VCaP (cell line): ENCODE data around the gene F8.
"Not testable (repeated sequence)": the region's sequence is repeated elsewhere in the genome, so short reads cannot be mapped to it uniquely, and the experiment has no call there.

Experiments
- H3K27ac ChIP-seq: fragments of 450-650 bp; 2 replicates; pipeline ENCODE4 v1.5.1; 2017
- TF ChIP-seq, protein P1 (sequence below): fragments of 450-650 bp; conservative IDR thresholded peaks from 2 replicates; pipeline ENCODE4 v1.5.1; 2017; ENCODE audit warnings: mild to moderate bottlenecking, moderate library complexity

F8 gene

DNA sequence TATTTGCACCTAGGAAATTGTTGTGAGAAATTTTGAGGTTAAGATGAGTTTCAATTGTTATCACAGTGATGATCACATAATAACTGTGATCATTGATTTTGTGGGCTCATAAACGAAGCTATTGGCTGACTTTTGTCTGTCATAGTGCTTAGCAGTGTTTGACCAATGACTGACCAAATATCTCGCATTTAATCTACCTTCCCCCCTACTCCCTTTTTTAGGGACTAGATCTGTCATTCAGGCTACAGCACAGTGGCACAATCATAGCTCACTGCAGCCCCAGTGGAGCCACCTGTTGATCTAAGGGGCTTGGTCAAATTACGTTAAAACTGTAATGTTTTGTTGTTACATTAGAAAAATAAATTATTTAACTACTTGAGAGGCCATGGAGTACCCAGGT is 5.6 kb upstream of the F8 start:
- TF ChIP-seq, protein P1, sequence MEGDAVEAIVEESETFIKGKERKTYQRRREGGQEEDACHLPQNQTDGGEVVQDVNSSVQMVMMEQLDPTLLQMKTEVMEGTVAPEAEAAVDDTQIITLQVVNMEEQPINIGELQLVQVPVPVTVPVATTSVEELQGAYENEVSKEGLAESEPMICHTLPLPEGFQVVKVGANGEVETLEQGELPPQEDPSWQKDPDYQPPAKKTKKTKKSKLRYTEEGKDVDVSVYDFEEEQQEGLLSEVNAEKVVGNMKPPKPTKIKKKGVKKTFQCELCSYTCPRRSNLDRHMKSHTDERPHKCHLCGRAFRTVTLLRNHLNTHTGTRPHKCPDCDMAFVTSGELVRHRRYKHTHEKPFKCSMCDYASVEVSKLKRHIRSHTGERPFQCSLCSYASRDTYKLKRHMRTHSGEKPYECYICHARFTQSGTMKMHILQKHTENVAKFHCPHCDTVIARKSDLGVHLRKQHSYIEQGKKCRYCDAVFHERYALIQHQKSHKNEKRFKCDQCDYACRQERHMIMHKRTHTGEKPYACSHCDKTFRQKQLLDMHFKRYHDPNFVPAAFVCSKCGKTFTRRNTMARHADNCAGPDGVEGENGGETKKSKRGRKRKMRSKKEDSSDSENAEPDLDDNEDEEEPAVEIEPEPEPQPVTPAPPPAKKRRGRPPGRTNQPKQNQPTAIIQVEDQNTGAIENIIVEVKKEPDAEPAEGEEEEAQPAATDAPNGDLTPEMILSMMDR: no peak
- H3K27ac ChIP-seq: peak overlapping the region; percentile 92

DNA sequence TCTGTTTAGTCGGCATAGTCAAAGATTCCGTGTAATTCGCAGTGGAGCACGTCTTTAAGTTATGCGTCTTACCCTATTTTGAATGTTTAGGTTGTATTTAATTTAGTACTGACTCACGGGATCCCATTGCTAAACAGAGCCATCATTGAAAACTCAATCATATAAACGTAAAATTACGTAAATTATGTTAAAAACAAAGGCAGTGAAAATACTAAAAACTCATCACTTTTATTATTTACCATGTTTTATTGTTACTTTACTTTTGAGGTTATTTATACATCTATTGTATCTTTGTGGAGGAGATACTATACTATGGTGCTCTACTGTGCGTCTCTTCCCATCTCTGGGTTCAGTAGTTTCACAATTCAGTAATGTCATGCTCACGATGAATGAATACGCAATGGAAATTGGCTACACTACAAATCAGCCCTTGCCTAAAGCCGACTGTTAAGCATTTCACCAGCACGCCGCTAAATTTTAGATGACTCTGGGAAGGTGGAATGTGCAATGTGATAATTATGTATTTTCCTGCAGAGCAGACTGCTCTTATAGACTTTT is 5.1 kb upstream of the F8 start:
- peak overlapping the region; percentile 92 for H3K27ac ChIP-seq
- TF ChIP-seq, protein P1: no peak

DNA sequence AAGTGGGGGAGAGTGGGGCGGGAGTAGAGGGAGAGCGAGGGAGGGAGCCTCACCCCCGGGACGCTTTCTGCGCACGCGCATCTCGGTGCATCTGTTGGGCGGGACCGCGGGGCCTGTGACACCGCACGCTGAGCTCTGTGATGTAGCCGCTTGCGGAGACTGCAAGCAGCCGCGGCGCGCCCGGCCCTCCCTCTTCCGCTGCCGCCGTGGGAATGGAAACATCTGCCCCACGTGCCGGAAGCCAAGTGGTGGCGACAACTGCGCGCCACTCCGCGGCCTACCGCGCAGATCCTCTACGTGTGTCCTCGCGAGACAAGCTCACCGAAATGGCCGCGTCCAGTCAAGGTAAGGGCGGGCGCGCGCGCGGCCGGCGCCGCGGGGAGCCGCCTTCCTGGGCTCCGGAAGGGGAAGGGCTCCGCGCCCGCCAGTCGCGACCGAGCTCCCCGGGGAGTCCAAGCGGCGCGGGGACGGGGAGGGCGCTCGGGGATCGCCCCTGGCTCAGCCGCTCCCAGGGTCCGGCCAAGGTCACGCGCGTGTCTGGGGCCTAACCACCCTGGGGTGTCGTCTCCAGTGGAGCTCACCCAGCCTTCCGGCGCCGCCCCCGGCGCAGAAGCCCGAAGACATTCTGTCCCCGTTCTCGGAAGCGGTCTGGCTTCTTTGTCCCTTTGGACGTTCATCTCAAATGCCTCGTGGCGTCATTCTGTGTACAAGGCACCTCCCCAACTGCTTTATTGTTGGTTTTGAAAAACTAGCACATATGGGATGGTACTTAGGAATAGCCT is 4.4 kb upstream of the F8 start, which contains the start of gene FUNDC2:
TSS of gene FUNDC2 (plus strand) at position 118 of the 782 bp plus-strand sequence. CDS start at position 213, 95 bp downstream.
- TF ChIP-seq, protein P1: no peak
- peak within 1 kb of the TSS; percentile 92 for H3K27ac ChIP-seq

DNA sequence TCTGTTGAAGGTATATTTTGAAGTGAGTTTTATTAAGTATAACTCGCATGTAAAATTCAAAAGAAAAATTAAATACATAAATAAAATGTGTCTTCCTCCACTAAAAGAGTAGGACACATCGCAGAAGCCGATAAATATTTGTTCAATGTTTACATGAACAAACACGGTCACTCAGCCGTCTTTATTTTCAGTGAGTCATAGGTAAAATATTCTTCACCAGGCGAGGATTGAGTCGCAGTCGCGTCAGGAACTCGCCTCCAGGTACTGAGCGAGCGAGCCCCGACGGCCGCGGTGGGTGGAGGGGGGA is 3.9 kb upstream of the F8 start:
- TF ChIP-seq, protein P1: no peak
- peak overlapping the region; percentile 92 for H3K27ac ChIP-seq

DNA sequence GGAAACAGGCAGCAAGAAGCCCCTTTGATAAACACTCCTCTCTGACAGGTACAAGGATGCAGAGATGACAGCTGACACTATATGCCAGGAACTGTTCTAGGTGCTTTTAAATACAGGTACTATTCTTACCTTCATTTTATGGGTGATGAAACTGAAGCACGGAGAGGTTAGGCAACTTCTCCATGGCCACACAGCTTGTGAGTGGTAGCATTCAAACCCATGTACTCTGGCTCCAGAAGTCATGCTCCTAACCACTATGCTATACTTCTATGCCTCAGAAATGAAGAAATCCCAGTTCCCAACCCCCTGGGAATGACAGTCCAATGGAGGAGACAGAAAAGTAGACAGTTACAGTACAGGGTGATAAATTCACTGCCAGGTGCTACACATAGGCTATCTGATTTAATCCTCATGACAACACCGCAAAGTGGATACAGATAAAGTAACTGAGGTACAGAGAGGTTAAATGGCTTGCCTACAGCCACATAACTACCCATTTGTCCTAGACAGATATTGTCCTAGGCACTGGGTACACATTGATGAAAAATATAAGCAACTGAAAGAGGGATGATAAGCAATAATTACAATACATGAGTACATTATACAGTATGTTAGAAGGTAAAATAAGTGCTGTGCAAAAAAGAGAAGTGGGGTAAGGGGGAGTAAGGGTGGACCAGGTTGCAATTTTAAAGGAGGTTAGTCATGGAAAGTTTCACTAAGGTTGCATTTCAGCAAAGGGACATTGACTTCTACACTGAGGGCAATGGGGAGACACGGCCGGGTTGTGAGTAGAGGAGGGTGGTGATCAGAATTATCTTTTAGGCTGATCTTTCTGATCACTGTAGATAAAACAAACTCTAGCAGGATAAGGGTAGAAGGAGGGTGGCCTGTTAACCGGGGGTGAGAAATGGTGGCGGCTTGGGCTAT is 1.6 kb upstream of the F8 start:
- TF ChIP-seq, protein P1: no peak
- no peak overlapping the region for H3K27ac ChIP-seq

DNA sequence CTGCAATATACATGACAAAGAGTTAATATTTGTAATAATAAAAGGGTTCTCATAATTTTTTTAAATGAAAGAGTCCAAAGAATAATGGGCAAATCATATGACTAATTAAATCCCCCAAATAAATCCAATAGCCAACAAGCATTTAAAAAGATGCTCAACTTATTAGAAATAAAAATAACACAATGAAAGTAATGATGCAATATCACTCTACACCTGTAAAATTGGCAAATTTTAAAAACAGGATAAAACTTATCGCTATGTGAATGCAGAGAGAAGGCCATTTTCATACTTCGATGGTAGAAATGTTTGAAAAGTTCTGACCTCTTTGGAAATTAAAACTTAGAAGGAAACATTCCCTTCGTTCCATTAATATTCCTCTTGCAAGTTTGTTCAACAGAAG is 1.9 kb downstream of the F8 start:
- TF ChIP-seq, protein P1: no peak
- H3K27ac ChIP-seq: no peak overlapping the region

DNA sequence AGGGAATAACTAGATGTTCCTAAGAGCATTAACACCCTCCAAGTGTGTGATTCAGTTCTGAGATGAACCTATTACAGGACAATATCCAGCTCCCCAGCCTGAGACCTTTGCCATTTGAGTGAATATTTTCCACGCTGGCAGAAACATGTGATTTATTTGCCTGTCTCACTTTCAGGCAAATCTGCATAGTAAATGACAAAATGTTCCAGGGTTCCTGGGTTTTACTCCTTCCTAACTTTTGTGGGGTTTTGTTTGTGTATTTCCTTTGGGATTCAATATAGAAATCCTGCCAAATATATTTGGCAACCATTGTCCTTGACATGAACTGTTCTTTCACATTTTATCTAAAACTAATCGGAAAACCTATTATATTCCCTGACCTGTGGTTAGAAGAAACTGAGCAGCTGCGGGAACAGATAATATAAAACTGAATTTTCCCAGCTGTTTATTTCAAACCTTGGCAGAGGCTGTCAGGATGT is 12.5 kb downstream of the F8 start:
- H3K27ac ChIP-seq: no peak overlapping the region
- TF ChIP-seq, protein P1: no peak

DNA sequence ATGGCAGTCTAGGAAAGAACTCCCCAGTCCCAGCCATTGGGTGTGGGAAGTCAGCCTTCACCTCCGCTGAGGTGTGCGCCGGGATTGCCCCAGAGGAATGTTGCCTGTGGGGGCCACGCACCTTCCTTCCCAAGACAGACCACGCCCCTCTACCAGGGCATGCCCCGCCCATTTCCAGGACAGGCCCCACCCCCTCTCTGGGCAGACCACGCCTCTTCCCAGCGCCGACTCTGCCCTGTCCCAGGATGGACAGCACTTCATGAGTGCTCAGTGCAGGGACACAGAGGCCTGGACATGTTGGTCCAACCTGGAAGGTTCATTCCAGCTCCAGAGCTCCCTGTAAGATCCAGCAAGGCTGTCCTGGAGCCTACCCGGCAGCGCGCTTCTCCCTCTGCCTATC is 13.9 kb downstream of the F8 start:
- not testable (repeated sequence) for H3K27ac ChIP-seq

DNA sequence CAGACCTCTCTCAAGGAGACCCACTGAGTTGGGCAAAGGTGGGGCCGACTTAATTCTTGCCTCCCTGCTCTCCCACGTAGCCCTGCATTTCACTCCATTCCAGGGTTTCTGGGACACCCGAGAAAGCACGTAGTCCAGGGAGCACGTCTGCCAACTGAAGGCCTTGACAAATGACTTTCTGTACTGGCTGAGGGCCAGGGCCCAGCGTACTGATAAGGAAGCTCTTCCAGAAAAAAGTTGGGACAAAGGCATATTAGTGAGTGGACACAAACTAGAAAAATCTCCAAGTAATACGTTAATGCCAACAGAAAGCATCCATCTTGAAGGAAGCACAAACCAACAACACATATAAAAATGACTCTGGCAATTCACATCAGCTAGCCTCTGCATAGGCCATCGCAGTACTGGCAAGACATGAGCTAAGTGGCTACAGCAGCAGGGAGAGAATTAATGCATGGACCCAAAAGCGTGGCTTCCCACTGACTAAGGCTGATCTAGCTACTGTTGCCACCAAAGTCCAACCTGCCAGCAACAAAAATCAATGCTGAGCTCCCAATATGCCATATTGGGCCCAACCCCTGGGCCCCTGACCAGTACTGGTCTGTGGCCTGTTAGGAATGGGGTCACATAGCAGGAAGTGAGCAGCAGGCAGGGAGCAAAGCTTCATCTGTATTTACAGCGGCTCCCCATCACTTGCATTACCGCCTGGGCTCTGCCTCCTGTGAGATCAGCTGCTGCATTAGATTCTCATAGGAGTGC is 15.4 kb downstream of the F8 start:
- H3K27ac ChIP-seq: peak overlapping the region; percentile 10; the same call in 1 of the 2 replicates

DNA sequence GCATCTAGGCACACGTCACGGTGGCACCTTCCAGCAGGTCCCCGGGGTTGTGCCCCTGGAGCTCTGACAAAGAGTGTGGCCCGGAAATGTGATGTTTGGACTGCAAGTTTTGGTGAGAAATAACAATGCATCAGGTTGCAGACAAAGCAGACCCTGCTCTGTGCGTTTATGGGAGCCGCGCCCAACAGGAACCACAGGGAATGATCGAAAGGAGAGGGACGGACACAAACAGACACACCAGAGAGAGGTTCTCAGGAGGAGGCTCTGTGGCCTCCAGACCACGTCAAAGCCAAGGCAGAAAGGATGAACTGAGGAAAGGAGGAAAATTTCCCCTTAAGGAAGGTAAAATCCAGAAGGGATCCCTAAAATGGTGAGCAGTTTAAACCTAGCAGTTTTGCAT is 16.1 kb downstream of the F8 start:
- H3K27ac ChIP-seq: not testable (repeated sequence)
